COLO829 (cell line): ENCODE data around the gene ALDH3A1.

Experiments used
- DNase-seq: peaks from one replicate; pipeline ENCODE4 v3.0.0; 2012; ENCODE audit warnings: low spot score

The ALDH3A1 gene

GRCh38 chr17:19759568-19760549, 11.8 kb upstream of the ALDH3A1 start:
- DNase-seq = no peak

GRCh38 chr17:19757536-19758180, 9.6 kb upstream of the ALDH3A1 start:
- no peak for DNase-seq

DNA sequence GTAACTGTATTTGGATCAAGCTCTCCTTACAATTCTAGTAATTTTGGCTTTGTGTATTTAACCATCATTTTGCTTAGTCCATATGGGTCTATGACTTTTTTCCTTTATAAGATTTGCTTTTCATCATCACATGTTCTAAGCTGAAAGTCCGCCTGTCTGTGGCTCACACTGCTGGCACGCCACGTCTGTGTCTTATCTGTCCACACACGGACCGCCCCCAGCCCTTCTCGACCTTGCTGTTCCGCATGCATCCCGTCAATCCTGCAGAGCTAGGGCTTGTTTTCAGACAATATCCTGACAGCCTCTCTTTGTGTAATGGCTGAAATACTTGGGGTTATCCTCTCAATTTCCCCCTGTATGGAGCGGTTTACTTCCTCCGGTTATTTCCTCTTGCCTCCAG, 8.4 kb upstream of the ALDH3A1 start:
- DNase-seq = no peak

- no peak for DNase-seq
Observed at GRCh38 chr17:19755821-19756510, 7.9 kb upstream of the ALDH3A1 start.

GRCh38 chr17:19755392-19755791, 7.3 kb upstream of the ALDH3A1 start:
- DNase-seq = no peak

DNA sequence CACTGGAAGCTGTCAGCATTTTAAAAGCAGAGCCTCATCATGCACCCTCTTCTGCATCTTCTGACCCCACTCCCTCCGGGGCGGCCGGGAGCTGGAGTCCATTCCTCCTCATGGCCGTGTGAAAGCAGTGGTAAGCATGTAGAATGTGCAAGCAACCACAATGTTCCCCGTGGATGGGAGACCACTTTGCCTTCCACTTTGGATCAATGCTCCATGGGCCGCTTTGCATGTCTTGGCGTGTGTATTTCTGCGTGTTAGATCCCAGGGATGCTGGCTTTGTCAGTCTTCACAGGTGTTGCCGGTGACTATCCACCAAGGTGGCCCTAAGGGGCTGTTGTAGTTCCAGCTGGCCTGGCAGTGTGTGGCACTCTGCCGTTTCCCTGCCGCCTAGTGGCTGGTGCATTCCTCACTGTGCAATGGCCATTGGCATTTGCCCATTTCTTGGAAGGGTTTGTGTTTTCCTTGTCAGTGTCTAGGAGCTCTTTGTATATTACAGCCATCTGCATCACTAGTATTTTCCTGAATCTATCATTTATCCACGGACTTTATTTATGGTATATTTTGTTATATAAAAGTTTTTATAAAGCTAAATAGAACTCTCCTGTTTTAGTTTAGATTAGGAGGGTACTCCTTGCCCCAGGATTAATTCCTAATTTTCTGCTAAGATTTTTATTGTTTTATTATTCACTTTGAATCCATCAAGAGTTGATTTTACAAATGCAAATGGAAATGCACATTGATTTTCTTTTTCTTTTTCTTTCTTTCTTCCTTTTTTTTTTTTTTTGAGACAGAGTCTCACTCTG, 5.8 kb upstream of the ALDH3A1 start:
- DNase-seq = no peak

- DNase-seq = peak; percentile 13
Observed at GRCh38 chr17:19753051-19753509, 5.0 kb upstream of the ALDH3A1 start.

DNA sequence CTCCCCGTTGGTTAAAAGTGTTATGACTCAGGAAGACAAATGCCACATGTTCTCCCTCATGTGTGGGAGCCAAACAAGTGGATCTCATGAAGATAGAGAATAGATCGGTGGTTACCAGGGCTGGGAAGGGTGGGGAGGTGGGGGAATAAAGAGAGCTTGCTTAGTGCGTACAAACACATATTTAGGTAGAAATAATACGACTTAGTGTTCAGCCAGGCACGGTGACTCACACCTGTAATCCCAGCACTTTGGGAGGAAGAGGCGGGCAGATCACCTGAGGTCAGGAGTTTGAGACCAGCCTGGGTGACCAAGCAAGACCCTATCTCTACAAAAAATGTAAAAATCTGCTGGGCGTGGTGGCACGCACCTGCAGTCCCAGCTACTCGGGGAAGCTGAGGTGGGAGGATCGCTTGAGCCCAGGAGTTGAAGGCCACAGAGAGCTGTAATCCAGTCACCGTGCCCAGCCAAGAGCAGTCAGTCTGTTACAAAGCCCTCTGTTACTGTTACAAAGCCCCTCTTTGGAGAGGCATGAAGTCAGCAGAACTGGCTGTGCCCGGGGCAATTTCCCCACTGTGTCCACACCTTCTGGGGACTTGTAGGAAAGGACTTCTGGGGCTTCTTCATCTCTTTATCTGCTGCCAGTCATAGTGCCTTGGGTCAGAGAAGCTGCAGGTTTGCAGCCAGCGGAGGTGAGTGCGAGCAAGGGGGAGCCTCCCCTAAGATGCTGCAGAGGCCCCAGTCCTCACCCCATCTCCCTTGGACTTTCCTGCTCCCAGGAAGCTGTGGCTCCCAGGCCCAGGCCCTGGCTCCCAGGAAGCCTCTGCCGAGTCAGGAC, 4.3 kb upstream of the ALDH3A1 start:
- DNase-seq = no peak

- no peak for DNase-seq
Observed at GRCh38 chr17:19750835-19751234, 2.7 kb upstream of the ALDH3A1 start.

- no peak for DNase-seq
Observed at GRCh38 chr17:19750020-19750572, 2.0 kb upstream of the ALDH3A1 start.

DNA sequence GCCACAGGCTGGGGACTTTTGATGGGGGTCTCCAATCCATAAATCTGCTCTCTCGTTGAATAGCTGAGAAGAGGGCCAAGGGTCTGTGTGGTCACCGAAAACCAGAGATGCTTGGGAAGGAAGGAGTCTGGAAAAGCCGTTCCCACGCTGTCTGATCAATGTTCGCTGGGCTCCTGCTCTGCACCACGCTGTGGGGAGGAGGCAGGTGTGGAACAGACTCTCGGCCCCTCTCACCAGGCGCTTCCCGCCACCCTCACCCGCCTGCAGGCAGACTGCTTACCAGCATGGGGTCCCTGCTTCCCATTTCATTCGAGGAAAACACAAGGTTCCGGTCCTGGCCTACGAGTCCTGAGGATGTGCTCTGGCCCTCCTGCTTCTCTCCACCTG, 702 bp upstream of the ALDH3A1 start:
- DNase-seq = no peak

DNA sequence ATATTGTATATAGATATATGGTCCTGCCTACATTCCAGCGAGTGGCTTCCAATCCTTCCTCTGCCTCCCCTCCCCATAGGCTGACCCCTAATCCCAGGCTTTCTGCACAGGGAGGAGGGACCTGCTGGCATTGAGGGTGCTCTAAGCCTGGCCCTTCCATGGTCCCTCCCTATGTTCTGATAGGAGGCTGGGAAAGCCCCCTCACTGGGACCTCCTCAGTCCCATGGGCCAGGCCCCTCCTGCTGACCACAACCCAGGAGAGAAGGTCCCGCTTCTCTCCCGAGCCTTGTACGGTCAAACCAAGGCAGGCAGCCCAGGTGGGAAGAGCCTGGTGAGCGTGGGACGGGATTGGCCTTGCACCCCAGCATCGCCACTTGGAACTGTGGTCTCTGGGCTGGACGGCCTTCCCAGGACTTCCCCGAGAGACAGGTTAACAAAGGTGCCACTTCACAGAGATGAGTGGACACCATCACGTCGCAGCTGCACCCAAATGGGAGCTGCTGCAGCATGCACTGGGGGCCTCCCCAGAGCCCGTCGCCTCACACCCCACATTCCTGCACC, 859 bp downstream of the ALDH3A1 start:
- no peak for DNase-seq

- no peak for DNase-seq
Observed at GRCh38 chr17:19746517-19746916, 1.6 kb downstream of the ALDH3A1 start.

DNA sequence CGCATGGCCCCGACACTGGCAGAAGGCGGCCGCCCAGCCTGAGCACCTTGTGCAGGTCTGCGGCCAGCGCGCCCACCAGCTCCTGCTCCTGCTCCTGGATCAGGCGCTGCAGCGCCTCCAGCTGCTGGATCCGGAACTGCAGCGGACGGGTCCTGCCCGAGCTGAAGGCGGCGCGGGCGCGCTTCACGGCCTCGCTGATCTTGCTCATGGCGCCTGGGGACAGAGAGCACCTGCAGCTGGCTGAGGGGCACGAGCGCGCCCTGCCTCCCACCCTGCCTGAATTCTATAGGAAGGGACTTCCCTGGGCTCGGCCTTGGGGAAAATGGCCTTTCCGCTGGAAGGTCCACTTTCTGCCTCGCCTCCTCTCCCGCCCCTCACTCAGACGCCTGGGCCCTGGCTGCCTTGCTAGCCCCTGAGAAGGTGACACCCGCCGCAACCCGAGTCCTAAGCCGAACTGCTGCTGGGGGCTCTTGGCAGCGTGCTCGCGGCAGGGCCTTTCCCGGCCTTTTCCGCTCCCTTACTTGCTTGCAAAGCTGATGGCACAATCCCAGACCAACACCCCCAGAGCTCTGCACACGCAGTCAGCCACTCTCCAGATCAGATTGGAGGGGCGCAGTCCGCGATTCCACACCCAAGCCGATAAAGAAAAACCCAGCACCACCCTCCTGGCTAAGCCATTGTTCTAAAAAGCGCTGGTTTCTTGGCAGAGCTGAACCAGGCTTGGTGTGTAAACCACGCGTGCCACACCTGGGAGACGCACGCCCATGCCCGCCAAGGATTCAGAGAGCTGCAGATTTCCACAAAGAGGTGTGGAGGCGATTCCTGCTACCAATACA, 3.0 kb downstream of the ALDH3A1 start:
- DNase-seq = peak; percentile 46

DNA sequence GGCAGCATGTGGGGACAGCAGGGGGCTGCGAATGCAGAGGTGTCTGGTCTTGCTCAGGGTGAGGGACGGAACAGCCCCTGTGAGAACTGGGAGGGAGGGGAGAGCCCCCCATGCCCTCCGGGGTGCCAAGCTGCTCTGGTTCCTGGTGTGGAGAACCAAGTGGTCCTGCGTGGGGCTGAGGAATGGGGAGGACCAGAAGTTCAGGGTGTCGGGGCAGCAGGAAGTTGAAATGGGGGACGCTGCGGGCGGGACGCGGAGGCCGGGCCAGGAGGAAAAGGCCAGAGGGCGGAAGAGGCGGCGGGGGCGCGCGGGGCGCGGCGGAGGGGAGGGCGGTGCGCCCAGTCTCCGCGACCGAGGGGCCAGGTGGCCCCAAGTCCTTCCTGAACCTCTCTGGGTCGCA, 3.6 kb downstream of the ALDH3A1 start:
- DNase-seq = no peak

- no peak for DNase-seq
Observed at GRCh38 chr17:19743101-19744100, 4.7 kb downstream of the ALDH3A1 start.

GRCh38 chr17:19742495-19742894, 5.6 kb downstream of the ALDH3A1 start:
- DNase-seq = no peak

- DNase-seq = no peak
Observed at GRCh38 chr17:19741832-19742457, 6.2 kb downstream of the ALDH3A1 start.
